T1000 (cell line): ENCODE data around the gene NR2F6.
"Not testable (repeated sequence)": the region's sequence is repeated elsewhere in the genome, so short reads cannot be mapped to it uniquely, and the experiment has no call there.

ENCODE experiments used
- DNase-seq: peaks from one replicate; lab custom pipeline; 2025; ENCODE audit warnings: mixed read lengths; lab: John Stamatoyannopoulos, UW

Gene NR2F6

GRCh38 chr19:17210296-17210695 lies 35.4 kb downstream of the NR2F6 start:
- no peak for DNase-seq

GRCh38 chr19:17209126-17210036 lies 36.3 kb downstream of the NR2F6 start:
- peak; percentile 45 for DNase-seq

GRCh38 chr19:17206736-17207581 lies 38.8 kb downstream of the NR2F6 start:
- DNase-seq, result no peak

- no peak for DNase-seq
Observed at GRCh38 chr19:17205237-17206140, 40.2 kb downstream of the NR2F6 start.

- DNase-seq, result no peak
Observed at GRCh38 chr19:17202713-17203112, 43.0 kb downstream of the NR2F6 start.

GRCh38 chr19:17202249-17202648 lies 43.5 kb downstream of the NR2F6 start:
- DNase-seq, result no peak

- no peak for DNase-seq
Observed at GRCh38 chr19:17200408-17201079, 45.2 kb downstream of the NR2F6 start.

- DNase-seq, result no peak
Observed at GRCh38 chr19:17197666-17198065, 48.1 kb downstream of the NR2F6 start.

GRCh38 chr19:17196610-17197009 lies 49.1 kb downstream of the NR2F6 start:
- DNase-seq, result no peak

GRCh38 chr19:17195106-17195505 lies 50.6 kb downstream of the NR2F6 start:
- no peak for DNase-seq

- no peak for DNase-seq
Observed at GRCh38 chr19:17194608-17195007, 51.1 kb downstream of the NR2F6 start.

- DNase-seq, result no peak
Observed at GRCh38 chr19:17192751-17193150, 53.0 kb downstream of the NR2F6 start.

GRCh38 chr19:17191736-17192135 lies 54.0 kb downstream of the NR2F6 start:
- DNase-seq, result not testable (repeated sequence)

GRCh38 chr19:17185590-17185989 lies 60.1 kb downstream of the NR2F6 start:
- DNase-seq, result no peak

GRCh38 chr19:17184371-17184841 lies 61.3 kb downstream of the NR2F6 start:
- DNase-seq, result no peak

- DNase-seq, result no peak
Observed at GRCh38 chr19:17183858-17184321, 61.8 kb downstream of the NR2F6 start.

- no peak for DNase-seq
Observed at GRCh38 chr19:17183271-17183761, 62.4 kb downstream of the NR2F6 start.
